Liver (tissue), 3 donors: ENCODE results near the gene EPX.

Experiments used
- CTCF ChIP-seq: fragments of 150-350 bp; IDR thresholded peaks from 2 replicates; pipeline ENCODE4 v1.5.1; 2017; ENCODE audit warnings: improper control_type of control experiment, low read depth, low read length; ENCODE audit not compliant: missing input control
- EGR1 ChIP-seq, 2 donors: IDR thresholded peaks; 2 replicates each; pipeline ENCODE4 v1.6.1; 2016 to 2018; ENCODE audit warnings: antibody characterized with exemption in 2 of 2, low read depth in 2 of 2
- GABPA ChIP-seq, 2 donors: IDR thresholded peaks in 1 of 2; conservative IDR thresholded peaks in 1 of 2; 2 replicates each; pipeline ENCODE4 v1.6.1; 2016; ENCODE audit warnings: antibody characterized with exemption in 2 of 2, mild to moderate bottlenecking in 1 of 2, moderate library complexity in 1 of 2
- MAX ChIP-seq: IDR thresholded peaks from 2 replicates; pipeline ENCODE4 v1.6.1; 2016; ENCODE audit warnings: antibody characterized with exemption
- RAD21 ChIP-seq, 2 donors: IDR thresholded peaks; 2 replicates each; pipeline ENCODE4 v1.6.1; 2016; ENCODE audit warnings: antibody characterized with exemption in 2 of 2, mild to moderate bottlenecking in 2 of 2
- SP1 ChIP-seq: IDR thresholded peaks from 2 replicates; pipeline ENCODE4 v1.6.1; 2018; ENCODE audit warnings: antibody characterized with exemption, mild to moderate bottlenecking
- TAF1 ChIP-seq: conservative IDR thresholded peaks from 2 replicates; pipeline ENCODE4 v1.6.1; 2016; ENCODE audit warnings: antibody characterized with exemption, mild to moderate bottlenecking
- YY1 ChIP-seq: IDR thresholded peaks from 2 replicates; pipeline ENCODE4 v1.6.1; 2016; ENCODE audit warnings: antibody characterized with exemption, mild to moderate bottlenecking
- TF ChIP-seq, protein P1 (sequence below): IDR thresholded peaks from 2 replicates; pipeline ENCODE4 v1.6.1; 2016; ENCODE audit warnings: antibody characterized with exemption
- donor health status: healthy.
- donor health status: healthy.

DNA sequence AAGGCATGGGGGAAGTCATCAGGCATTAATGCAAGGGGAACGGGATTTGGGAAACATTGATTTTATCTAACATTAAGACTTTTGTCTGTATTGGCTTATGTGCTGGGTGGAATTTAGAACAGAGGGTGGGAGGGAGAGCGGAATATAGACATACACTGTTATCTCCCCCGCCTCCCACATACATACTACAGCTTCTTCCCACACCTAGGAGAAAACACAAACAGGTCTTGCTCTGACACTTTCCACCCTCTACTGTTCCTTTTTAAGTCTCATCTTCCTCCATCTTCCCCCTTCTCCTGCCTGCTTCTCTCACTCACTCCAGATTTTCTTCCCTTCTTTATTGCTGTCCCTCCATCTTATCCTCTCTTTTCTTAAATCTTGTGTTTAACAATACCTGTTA, 43.9 kb upstream of the EPX start:
- TF ChIP-seq CTCF, result no peak
- TF ChIP-seq MAX, result no peak
- no peak for TF ChIP-seq SP1
- TF ChIP-seq, protein P1, sequence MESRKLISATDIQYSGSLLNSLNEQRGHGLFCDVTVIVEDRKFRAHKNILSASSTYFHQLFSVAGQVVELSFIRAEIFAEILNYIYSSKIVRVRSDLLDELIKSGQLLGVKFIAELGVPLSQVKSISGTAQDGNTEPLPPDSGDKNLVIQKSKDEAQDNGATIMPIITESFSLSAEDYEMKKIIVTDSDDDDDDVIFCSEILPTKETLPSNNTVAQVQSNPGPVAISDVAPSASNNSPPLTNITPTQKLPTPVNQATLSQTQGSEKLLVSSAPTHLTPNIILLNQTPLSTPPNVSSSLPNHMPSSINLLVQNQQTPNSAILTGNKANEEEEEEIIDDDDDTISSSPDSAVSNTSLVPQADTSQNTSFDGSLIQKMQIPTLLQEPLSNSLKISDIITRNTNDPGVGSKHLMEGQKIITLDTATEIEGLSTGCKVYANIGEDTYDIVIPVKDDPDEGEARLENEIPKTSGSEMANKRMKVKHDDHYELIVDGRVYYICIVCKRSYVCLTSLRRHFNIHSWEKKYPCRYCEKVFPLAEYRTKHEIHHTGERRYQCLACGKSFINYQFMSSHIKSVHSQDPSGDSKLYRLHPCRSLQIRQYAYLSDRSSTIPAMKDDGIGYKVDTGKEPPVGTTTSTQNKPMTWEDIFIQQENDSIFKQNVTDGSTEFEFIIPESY, result no peak
- no peak for TF ChIP-seq YY1
- TF ChIP-seq TAF1, result no peak
- TF ChIP-seq RAD21 (IDR thresholded peaks at IDR 0.05), result no peak
- no peak for TF ChIP-seq EGR1 (IDR thresholded peaks at IDR 0.05; ENCODE audit: low read depth in 2 of 2)
- no peak for TF ChIP-seq GABPA (IDR thresholded peaks at IDR 0.05 in 1 of 2, conservative IDR thresholded peaks at IDR 0.05 in 1 of 2)
